Activated CD8-positive, alpha-beta memory T cell treated with anti-CD3 and anti-CD28 coated beads, Interleukin-2, amount 50 U/mL, for 1 hour (primary cell): ENCODE data around the gene UNC79.
"Not testable (repeated sequence)": the region's sequence is repeated elsewhere in the genome, so short reads cannot be mapped to it uniquely, and the experiment has no call there.

Experiments
- DNase-seq: peaks from one replicate; pipeline ENCODE4 v3.0.0-alpha.2; 2020; ENCODE audit errors: extremely low read depth

Gene UNC79

DNA sequence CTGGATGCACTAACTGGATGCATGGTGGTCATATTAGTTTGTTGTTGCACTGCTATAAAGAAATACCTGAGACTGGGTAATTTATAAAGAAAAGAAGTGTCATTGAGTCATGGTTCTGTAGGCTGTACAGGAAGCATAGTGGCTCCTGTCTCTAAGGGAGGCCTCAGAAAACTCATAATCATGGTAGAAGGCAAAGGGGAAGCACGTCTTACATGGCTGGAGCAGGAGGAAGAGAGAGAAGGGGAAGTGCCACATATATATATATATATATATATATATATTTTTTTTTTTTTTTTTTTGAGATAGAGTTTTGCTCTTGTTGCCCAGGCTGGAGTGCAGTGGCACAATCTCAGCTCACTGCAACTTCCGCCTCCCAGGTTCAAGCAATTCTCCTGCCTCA is 62.9 kb downstream of the UNC79 start:
- DNase-seq, result not testable (repeated sequence)

GRCh38 chr14:93496856-93497741 is 66.4 kb downstream of the UNC79 start:
- DNase-seq, result no peak

GRCh38 chr14:93510056-93510455 is 79.3 kb downstream of the UNC79 start:
- no peak for DNase-seq

GRCh38 chr14:93511001-93511400 is 80.3 kb downstream of the UNC79 start:
- DNase-seq, result no peak

DNA sequence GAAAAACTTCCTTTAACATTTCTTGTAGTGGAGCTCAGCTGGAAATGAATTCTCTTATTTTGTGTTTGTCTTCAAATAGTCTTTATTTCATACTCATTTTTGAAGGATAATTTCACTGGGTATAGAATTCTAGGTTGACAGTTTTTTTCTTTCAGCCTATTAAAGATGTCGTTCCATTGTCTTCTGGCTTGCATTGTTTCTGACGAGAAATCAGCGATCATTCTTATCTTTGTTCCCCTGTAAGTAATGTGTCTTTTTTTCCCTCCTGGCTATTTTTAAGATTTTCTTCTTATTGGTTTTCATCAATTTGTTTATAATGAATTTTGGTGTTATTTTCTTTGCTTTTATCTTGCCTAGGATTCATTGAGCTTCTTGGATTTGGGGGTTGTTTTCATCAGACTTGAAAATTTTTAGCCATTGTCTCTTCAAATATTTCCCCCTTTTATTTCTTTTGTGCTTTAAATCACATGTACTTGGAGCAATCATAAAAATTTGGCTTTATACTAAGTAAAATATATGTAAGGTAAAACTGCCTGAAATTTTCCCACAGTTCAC is 89.4 kb downstream of the UNC79 start:
- DNase-seq, result no peak

DNA sequence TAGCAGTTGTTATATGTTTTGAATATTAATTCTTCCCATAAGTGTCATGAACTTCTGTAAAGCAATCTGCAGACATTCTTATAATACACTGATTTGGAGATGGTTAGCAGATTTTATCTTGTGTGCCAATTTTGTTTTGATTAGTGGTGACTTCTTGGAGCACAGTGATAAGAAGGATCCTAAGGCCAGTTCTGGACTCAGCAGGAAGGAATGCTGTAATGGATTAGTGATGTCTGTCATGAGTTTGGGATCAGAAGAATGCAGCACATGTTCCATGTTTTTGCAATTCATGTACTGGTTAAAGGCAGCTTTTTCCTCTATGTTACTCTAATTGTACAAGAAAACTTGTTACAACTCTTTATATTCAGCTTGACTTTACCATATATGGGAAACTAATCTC is 91.5 kb downstream of the UNC79 start:
- no peak for DNase-seq

DNA sequence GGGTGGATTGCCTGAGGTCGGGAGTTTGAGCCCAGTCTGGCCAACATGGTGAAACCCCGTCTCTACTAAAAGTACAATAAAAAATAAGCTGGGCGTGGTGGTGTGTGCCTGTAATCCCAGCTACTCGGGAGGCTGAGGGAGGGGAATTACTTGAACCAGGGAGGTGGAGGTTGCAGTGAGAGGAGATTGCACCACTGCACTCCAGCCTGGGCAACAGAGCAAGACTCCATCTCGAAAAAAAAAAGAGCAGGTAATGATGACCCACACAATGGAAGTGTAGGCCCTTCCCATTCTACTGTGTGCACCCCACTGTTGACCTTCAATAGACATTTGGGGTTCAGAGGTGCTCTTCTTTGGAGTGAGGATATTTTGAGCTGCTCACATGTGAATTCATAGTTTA is 94.5 kb downstream of the UNC79 start:
- DNase-seq, result not testable (repeated sequence)

- no peak for DNase-seq
Observed at GRCh38 chr14:93525696-93526451, 95.1 kb downstream of the UNC79 start.

DNA sequence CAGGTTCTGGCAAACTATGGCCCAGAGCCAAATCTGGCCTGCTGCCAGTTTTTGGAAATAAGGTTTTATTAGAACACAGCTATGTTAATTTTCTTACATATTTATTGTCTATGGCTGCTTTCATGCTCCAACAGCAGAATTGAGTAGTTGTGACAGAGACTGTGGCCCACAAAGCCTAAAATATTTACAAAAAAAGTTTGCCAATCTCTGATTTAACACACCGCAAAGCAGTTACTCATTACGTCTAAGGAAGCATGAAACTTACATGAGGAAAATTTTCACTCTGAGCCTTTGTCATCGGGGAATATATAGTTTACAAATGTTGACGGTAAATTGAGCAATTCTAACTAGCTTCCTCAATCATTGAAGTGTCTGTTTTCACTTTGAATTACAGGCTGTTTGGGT is 96.5 kb downstream of the UNC79 start:
- DNase-seq, result no peak

GRCh38 chr14:93528884-93529558 is 98.3 kb downstream of the UNC79 start:
- no peak for DNase-seq

GRCh38 chr14:93531644-93532043 is 100.9 kb downstream of the UNC79 start:
- DNase-seq, result no peak

GRCh38 chr14:93532541-93532940 is 101.8 kb downstream of the UNC79 start:
- no peak for DNase-seq

GRCh38 chr14:93533437-93533836 is 102.7 kb downstream of the UNC79 start:
- DNase-seq, result no peak

DNA sequence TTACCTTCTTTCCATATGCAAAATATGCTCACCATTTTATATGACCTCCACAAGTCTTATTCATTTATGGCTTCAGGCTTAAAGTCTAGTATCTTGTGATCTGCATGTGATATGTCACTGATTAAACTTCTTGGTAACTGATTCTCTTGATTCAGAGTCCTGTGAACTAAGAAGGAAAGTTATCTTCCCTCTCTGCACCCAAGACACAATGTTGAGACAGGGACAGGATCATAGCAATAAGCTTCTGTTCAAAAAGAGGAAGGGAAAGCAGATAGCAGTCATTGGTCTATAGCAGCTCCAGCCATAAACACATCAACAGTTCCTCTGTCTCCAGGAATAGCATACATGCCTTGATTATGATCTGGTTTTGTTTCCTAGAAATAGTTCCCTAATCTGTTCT is 103.1 kb downstream of the UNC79 start:
- DNase-seq, result no peak

GRCh38 chr14:93535537-93535936 is 104.8 kb downstream of the UNC79 start:
- DNase-seq, result no peak

GRCh38 chr14:93536945-93537344 is 106.2 kb downstream of the UNC79 start:
- no peak for DNase-seq

- DNase-seq, result no peak
Observed at GRCh38 chr14:93537951-93538350, 107.2 kb downstream of the UNC79 start.

DNA sequence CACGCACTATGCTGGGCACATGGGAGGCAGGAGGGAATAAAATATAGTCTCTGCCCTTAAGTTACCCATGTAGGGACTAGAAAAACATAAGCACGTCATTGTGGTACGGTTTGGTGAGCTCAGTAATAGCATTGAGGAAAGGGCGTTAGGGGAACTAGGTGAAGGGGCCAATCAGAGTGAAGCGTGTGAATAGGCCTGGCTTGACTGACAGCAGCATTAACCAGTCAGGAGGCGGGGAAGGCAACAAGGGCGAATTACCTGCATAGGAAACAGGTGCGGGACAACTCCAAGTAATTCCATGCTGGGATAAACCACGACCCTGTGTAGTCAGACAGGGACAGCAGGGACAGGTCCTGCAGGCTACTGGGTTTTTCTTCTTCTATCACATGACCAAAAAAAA is 107.7 kb downstream of the UNC79 start:
- DNase-seq, result no peak

DNA sequence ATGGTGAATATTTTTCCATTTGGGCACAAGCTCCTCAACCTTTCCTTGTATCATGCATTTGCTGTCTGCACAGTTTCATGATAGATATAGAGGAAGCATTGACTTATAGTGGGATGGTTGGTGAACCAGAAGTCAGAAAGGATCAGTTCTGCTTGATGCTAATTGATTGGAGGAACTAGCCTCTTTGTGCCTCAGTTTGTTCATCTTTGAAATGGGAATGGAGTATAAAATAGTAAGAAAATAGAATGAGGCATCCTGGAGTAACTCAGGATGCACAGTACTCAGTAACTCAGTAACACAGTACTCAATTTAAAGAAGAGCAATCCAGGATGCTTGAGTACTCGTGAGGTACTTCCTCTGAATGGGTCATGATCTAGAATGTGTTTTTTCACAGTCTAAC is 109.5 kb downstream of the UNC79 start:
- no peak for DNase-seq

GRCh38 chr14:93543766-93544165 is 113.0 kb downstream of the UNC79 start:
- no peak for DNase-seq

DNA sequence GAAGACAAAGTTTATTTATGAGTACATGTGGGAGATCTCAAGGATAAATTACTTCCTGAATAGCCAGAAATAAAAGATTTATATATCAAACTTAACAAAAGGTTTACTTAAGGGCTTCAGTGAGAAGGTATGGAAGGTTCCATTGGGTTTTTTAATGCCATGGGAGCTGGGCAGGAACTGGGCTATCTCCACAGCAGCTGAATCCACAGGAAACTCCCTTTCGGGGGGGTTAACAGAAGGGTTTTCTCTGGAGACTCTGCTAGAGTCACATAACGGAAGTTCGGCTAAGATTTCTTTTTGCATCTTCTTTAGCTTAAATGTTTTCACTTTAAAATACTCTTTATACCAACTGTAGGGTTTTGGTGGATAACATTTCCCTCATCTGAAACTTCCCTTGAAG is 113.5 kb downstream of the UNC79 start:
- DNase-seq, result no peak

GRCh38 chr14:93546642-93547041 is 115.9 kb downstream of the UNC79 start:
- DNase-seq, result no peak
